NCI-H446 (cell line): ENCODE results near the gene ZMAT2.
A peak's percentile ranks its signal among the peaks of the same experiment; 100 is the strongest.
"Not testable (repeated sequence)": the region's sequence is repeated elsewhere in the genome, so short reads cannot be mapped to it uniquely, and the experiment has no call there.

Experiments used
- DNase-seq, 2 experiments: peaks; one replicate each; lab custom pipeline; 2025; lab: John Stamatoyannopoulos, UW

The ZMAT2 gene, protein sequence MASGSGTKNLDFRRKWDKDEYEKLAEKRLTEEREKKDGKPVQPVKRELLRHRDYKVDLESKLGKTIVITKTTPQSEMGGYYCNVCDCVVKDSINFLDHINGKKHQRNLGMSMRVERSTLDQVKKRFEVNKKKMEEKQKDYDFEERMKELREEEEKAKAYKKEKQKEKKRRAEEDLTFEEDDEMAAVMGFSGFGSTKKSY

GRCh38 chr5:140700177-140701144 lies at the start of gene ZMAT2:
TSS of gene ZMAT2 (plus strand) at chr5:140700447. CDS start at chr5:140700461, 14 bp downstream.
- DNase-seq, result peak; percentile 86 to 95

GRCh38 chr5:140658870-140659269 lies 41.4 kb upstream of the ZMAT2 start:
- DNase-seq, result no peak

- DNase-seq, result not testable (repeated sequence)
These were observed 39.9 kb upstream of the ZMAT2 start for GRCh38 chr5:140660371-140660770.

GRCh38 chr5:140664030-140664358 lies 36.3 kb upstream of the ZMAT2 start:
- no peak for DNase-seq

DNA sequence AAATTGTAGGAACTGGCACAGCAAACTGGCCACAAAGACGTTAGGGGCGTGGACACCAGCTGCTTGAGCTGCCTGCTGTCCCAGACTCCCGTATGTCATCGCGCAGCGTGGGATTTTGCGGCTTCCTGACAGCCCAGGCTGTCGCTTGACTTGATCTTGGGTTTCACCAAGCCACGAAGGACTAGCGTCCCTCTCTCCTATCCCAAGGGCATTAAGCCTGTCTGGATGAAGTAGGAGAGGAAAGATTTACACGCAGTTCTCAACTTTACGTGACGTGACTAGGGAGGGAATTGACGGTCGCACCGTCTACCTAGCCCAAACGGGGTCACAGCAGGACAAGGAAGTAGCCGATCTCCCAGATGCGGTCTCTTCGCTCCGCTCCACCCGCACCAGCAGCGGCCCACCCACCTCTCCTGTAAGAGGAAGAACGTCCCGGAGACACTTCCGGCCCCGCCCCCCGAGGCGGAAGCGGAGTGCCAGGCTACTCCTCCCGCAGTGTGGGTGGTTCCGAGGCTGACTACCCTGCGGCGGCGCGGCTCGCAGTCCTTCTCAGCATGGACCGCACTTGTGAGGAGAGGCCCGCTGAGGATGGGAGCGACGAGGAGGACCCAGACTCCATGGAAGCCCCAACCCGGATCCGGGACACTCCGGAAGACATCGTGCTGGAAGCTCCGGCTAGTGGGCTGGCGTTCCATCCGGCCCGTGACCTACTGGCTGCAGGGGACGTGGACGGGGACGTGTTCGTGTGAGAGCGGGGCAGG lies 35.7 kb upstream of the ZMAT2 start, which contains the start of gene WDR55:
Gene WDR55 (plus strand): TSS at position 546 of the 761 bp plus-strand sequence. CDS start 9 bp downstream, at position 555.
- DNase-seq, result peak; percentile 76 to 91

GRCh38 chr5:140671035-140671434 lies 29.2 kb upstream of the ZMAT2 start:
- not testable (repeated sequence) for DNase-seq

- no peak for DNase-seq
These were observed 28.6 kb upstream of the ZMAT2 start for GRCh38 chr5:140671472-140672125.

GRCh38 chr5:140672455-140673186 lies 27.6 kb upstream of the ZMAT2 start:
- no peak for DNase-seq

GRCh38 chr5:140673187-140673976 lies 26.9 kb upstream of the ZMAT2 start, which contains the start of gene DND1:
TSS of gene DND1 (minus strand) at chr5:140673576. CDS start at chr5:140673542, 34 bp downstream.
- DNase-seq, result no peak

DNA sequence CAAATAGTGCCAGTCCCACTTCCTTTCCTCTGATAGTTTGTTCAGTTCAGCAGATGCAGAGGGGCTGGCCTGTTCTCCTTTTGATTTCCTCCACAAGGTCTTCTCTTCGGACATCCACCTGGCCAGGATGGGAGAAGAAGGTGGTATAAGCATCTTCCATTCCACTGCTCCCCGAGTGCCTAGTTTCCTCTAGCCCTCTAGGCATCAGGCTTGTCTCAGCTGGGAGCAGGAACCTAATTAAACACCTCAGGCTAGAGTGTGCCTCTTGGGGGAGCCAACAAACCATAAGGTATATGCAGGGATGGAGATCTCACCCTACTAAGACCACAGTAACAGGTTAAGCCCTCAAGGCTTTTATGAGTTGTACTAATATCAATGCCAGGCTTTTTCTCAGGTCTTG lies 26.0 kb upstream of the ZMAT2 start:
- no peak for DNase-seq

DNA sequence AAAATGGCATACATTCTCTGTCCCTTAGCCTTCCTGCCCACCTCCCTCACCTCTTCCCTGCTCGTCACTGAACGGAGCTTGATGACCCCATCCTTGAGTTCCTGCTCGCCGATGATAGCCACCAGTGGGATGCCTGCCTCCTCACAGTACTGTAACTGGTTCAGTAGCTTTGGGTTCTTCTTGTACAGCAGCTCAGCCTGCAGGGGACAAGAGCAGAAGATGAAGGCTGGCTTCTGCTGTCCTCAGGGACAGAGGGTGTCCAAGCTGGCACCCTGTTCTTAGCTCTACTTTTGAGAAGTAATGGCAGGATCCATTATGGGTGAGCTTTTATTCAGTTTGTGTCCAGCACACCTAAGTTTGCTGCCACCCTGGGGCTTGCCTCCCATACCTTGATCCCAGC lies 25.6 kb upstream of the ZMAT2 start:
- no peak for DNase-seq

GRCh38 chr5:140677947-140678346 lies 22.3 kb upstream of the ZMAT2 start:
- no peak for DNase-seq

DNA sequence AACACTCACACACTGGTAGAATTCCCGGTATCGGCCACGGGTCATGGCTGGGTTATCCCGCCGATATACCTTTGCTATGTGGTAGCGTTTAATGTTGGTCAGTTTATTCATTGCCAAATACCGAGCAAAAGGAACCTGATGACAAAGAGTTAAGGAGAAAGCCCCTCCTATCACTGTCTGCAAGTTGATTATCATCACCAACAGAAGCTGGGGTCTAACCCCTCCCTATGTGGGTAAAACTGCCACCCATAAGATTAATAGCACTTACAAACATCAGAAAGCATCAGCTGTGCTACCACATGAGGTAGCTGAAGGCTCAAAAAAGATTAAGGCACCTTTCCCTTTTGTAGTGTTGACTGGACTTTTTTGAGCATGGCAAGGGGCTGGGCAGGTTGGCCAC lies 21.3 kb upstream of the ZMAT2 start:
- DNase-seq, result no peak

GRCh38 chr5:140690376-140690932 lies 9.8 kb upstream of the ZMAT2 start:
- DNase-seq, result no peak

- DNase-seq, result peak; percentile 69 to 90
These were observed 9.0 kb upstream of the ZMAT2 start, which contains the start of the genes HARS1 and HARS2 for GRCh38 chr5:140690941-140691924. TSS of gene HARS1 (minus strand) at chr5:140691370. CDS start at chr5:140691304, 66 bp downstream. TSS of gene HARS2 (plus strand) at chr5:140691455. CDS start at chr5:140691649, 194 bp downstream.

GRCh38 chr5:140694276-140694675 lies 6.0 kb upstream of the ZMAT2 start:
- no peak for DNase-seq

DNA sequence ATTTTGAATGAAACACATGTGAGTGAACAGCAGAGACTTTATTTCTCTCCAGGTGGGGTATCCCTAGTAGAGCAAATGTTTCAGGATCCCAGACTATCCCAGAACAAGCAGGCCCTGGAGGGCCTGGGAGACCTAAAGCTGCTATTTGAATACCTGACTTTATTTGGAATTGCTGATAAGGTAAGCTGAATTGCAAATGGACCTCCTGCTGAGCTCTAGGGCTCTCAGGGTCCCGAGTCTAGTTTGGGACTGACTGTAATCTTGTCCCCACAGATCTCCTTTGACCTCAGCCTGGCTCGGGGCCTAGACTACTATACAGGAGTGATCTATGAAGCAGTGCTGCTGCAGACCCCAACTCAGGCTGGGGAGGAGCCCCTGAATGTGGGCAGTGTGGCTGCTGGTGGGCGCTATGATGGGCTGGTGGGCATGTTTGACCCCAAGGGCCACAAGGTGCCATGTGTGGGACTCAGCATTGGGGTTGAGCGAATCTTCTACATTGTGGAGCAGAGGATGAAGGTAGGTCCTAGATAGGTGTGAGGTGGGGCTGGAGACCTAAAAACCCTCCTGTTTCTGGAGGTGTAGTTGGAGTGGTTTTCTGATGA lies 3.3 kb upstream of the ZMAT2 start:
- no peak for DNase-seq

DNA sequence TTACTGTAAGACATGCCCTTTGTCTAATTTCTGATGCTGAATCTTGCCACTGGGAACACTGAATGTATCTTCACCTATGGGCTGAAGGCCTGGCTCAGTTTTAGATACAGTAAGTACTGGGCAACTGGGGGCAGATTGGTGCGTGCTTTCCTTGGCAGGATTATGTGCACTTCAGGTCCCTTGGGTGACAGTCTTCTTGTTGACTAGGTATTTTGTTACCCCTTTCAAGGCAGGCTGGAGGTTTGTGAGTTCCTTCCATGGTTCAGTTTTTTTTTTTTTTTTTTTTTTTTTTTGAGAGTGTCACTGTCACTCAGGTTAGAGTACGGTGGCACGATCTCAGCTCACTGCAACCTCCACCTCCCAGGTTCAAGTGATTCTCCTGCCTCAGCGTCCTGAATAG lies 7.6 kb downstream of the ZMAT2 start:
- DNase-seq, result no peak
